ENCODE results near the gene OR2F1.

OR2F1 gene

DNA sequence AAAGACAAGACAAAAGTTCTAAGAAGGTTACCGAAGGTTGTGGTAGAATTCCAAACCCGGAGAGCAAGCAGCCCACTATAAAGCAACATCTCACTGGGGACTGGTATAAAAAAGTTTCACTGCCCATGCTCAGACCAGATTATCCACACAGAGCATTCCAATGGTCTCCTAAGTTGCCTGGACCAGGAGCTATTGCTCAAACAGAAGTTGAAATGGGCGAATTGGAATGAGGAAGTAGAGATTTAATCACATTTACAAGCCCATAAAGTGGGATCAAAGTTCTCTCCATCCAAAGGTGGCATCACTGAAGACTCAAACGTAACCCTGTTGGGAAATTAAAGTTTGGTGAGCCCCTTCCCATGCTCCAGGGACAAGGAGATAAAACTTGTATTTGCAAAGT, 19.8 kb downstream of the OR2F1 start:
- peak overlapping the region; percentile 7; the same call in 1 of the 2 replicates for H3K4me3 ChIP-seq (ENCODE audit: low read depth, low read length)
- DNase-seq (ENCODE audit: low read depth) = peak; percentile 84
- TF ChIP-seq, protein P1, sequence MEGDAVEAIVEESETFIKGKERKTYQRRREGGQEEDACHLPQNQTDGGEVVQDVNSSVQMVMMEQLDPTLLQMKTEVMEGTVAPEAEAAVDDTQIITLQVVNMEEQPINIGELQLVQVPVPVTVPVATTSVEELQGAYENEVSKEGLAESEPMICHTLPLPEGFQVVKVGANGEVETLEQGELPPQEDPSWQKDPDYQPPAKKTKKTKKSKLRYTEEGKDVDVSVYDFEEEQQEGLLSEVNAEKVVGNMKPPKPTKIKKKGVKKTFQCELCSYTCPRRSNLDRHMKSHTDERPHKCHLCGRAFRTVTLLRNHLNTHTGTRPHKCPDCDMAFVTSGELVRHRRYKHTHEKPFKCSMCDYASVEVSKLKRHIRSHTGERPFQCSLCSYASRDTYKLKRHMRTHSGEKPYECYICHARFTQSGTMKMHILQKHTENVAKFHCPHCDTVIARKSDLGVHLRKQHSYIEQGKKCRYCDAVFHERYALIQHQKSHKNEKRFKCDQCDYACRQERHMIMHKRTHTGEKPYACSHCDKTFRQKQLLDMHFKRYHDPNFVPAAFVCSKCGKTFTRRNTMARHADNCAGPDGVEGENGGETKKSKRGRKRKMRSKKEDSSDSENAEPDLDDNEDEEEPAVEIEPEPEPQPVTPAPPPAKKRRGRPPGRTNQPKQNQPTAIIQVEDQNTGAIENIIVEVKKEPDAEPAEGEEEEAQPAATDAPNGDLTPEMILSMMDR (IDR thresholded peaks at IDR 0.05; ENCODE audit: control insufficient read depth, extremely low read depth, insufficient read depth) = no peak

GRCh38 chr7:143975617-143976016, 21.0 kb downstream of the OR2F1 start:
- DNase-seq (ENCODE audit: low read depth) = no peak
- TF ChIP-seq, protein P1 (IDR thresholded peaks at IDR 0.05; ENCODE audit: control insufficient read depth, extremely low read depth, insufficient read depth) = no peak
- no peak overlapping the region for H3K4me3 ChIP-seq (ENCODE audit: low read depth, low read length)

DNA sequence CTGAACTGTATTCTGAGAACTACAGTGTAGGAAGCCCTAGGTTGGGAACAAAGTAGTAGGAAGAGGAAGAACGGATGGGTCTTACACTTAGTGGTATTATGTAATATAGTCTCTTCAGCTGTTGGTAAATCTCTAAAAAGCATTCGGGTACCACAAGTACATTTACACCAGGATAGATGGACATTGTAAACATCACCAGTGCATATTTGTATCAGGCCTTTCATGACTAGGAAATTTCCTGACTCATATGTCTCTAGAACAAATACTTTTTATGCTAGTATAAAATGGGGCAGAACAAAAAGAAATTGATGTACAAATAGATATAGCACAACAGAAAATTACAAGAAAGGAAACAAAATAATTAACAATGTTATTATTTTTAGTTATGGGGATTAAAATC, 23.9 kb downstream of the OR2F1 start:
- no peak for DNase-seq (ENCODE audit: low read depth)
- TF ChIP-seq, protein P1 (IDR thresholded peaks at IDR 0.05; ENCODE audit: control insufficient read depth, extremely low read depth, insufficient read depth) = no peak
- H3K4me3 ChIP-seq (ENCODE audit: low read depth, low read length) = no peak overlapping the region

- no peak for DNase-seq (ENCODE audit: low read depth)
- TF ChIP-seq, protein P1 (IDR thresholded peaks at IDR 0.05; ENCODE audit: control insufficient read depth, extremely low read depth, insufficient read depth) = no peak
- no peak overlapping the region for H3K4me3 ChIP-seq (ENCODE audit: low read depth, low read length)
These were observed 24.7 kb downstream of the OR2F1 start for GRCh38 chr7:143979359-143979758.

GRCh38 chr7:143979998-143980397, 25.4 kb downstream of the OR2F1 start:
- no peak overlapping the region for H3K4me3 ChIP-seq (ENCODE audit: low read depth, low read length)
- DNase-seq (ENCODE audit: low read depth) = no peak
- TF ChIP-seq, protein P1 (IDR thresholded peaks at IDR 0.05; ENCODE audit: control insufficient read depth, extremely low read depth, insufficient read depth) = no peak

DNA sequence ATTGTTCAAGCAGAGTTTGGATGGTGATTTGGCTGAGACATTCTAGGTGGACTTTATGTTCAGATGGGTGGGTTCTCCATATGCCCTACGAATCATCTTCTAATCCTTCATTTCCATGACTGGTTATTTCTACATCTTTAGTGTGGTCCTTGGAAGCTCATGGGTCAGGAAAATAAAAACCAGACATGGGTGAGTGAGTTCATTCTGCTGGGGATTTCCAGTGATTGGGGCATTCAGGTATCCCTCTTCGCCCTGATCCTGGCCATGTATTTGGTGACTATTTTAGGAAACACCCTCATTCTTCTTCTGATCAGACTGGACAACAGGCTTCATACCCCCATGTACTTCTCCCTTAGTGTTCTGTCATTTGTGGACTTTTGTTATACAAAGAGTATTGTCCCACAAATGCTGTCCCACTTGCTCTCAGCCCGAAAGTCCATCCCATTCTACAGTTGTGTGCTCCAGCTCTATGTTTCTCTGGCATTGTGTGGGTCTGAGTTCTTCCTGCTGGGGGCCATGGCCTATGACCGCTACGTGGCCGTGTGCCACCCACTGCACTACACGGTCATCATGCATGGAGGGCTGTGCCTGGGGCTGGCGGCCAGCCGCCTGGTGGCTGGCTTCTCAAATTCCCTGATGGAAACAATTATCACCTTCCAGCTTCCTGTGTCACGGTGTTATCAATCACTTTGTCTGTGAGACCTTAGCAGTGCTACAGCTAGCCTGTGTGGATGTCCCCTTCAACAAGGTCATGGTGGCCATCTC, 26.3 kb downstream of the OR2F1 start:
- TF ChIP-seq, protein P1 (IDR thresholded peaks at IDR 0.05; ENCODE audit: control insufficient read depth, extremely low read depth, insufficient read depth) = no peak
- DNase-seq (ENCODE audit: low read depth) = no peak

GRCh38 chr7:143983960-143984359, 29.3 kb downstream of the OR2F1 start:
- H3K4me3 ChIP-seq (ENCODE audit: low read depth, low read length) = no peak overlapping the region
- TF ChIP-seq, protein P1 (IDR thresholded peaks at IDR 0.05; ENCODE audit: control insufficient read depth, extremely low read depth, insufficient read depth) = no peak
- no peak for DNase-seq (ENCODE audit: low read depth)

More for the DNA sequence above, 26.3 kb downstream of the OR2F1 start:
- H3K4me3 ChIP-seq (ENCODE audit: low read depth, low read length) = no peak overlapping the region
